HG03469 (cell line): ENCODE results near the gene SCAF4.
"Not testable (repeated sequence)": the region's sequence is repeated elsewhere in the genome, so short reads cannot be mapped to it uniquely, and the experiment has no call there.

Source experiments
- ATAC-seq: cut with Tn5 transposase; IDR thresholded peaks from one replicate; pipeline ENCODE4 v1.9.1; 2021; ENCODE audit warnings: mild to moderate bottlenecking, moderate library complexity, moderate number of reproducible peaks; ENCODE audit not compliant: unreplicated experiment

Gene SCAF4

GRCh38 chr21:31673321-31673912 lies 58.5 kb downstream of the SCAF4 start:
- no peak for ATAC-seq

DNA sequence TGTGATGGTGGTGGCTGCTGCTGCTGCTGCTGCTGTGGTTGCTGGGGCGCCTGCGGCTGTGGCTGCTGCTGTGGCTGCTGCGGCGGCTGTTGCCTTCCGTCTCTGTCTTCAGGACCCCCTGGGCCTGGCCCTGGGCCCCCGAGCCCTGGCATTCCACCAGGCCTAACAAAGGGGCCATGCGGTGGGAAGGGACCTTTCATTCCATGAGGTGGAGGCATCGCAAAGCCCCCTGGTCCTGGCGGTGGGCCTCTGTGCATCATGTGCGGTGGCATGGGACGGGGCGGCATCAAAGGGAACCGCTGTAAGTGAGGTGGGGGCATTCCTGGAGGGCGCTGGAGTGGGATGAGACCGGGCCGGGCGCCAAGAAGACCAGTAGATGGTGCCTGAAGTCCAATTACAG lies 60.0 kb downstream of the SCAF4 start:
- ATAC-seq: no peak

DNA sequence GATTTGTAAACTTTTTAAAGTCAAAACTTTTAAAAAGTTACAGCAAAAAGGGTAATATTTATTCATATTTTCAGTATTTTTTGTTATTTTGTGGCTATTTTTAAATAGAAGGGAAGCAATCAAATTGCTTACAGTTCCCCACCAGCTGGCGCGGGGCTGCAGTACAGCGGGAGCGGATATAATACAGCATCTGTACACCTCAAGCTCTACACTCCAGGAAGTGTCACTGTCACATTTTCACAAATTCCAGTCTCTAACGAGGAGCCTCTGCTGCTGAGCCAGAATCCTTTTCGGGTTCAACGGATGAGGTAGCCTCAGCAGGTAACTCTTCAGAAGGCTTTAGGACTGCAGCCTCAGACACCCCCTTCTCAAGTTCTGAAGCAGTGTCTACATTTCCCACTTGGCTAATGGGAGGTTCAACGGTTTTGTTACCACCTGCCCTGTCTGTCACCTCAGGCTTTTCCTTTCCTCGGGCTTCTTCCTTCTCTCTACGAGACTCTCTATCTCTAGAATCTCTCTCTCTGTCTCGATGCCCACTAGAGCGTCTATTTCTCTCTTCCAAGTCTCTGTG lies 60.7 kb downstream of the SCAF4 start:
- no peak for ATAC-seq

DNA sequence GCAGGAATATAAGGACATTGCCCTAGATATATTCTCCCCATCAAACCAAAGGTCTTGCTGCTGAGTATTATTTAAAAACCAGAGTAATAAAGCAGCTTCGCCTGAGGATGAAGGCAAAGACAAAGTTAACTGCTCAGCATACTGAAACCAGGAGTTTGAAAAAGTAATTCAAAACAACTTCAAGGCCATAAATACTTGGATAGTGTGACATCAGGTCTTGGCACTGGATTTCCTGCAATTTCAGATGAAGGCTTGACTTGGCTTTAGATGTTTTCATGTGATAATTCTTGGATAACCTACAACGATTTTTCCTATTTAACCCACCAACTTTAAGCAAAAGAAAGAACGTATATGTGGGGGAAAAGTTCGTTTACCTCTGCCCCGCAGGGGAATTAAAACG lies 61.8 kb downstream of the SCAF4 start:
- ATAC-seq: no peak

GRCh38 chr21:31668651-31669491 lies 63.0 kb downstream of the SCAF4 start:
- no peak for ATAC-seq

GRCh38 chr21:31667639-31668038 lies 64.3 kb downstream of the SCAF4 start:
- ATAC-seq: no peak

GRCh38 chr21:31667132-31667531 lies 64.8 kb downstream of the SCAF4 start:
- no peak for ATAC-seq

DNA sequence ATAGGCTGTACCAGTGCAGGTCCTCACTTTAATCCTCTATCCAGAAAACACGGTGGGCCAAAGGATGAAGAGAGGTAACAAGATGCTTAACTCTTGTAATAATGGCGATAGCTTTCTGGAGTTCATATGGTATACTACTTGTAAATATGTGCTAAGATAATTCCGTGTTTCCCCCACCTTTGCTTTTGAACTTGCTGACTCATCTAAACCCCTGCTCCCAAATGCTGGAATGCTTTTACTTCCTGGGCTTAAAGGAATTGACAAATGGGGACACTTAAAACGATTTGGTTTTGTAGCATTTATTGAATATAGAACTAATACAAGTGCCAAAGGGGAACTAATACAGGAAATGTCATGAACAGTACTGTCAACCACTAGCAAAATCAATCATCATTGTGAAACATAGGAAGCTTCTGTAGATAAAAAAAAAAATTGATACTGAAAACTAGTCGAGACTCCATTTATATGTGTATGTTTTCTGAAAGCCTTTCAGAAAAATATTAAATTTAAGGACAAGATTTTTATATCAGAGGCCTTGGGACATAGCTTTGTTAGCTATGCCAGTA lies 65.4 kb downstream of the SCAF4 start:
- no peak for ATAC-seq

GRCh38 chr21:31665869-31666268 lies 66.0 kb downstream of the SCAF4 start:
- ATAC-seq: not testable (repeated sequence)

DNA sequence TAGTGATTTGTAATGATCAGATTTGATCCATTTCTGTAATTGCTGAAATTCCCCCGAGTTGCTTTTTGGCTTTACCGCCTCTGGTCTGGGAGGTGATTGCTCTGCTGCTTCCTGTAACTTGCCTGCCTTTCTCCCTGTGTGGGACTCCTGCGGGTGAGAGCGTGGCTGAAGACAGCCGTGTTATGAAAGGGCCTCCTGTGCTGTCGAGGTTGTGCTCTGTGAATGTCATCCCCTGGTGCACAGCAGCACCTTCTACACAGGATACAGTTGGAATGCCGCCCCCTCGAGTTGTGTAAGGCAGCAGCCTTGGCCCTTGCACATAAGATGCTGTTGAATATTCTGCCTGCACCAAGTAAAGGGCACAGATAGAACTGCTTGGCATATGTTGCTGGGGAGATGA lies 66.5 kb downstream of the SCAF4 start:
- ATAC-seq: no peak

- ATAC-seq: no peak
These were observed 68.2 kb downstream of the SCAF4 start for GRCh38 chr21:31663584-31664249.

DNA sequence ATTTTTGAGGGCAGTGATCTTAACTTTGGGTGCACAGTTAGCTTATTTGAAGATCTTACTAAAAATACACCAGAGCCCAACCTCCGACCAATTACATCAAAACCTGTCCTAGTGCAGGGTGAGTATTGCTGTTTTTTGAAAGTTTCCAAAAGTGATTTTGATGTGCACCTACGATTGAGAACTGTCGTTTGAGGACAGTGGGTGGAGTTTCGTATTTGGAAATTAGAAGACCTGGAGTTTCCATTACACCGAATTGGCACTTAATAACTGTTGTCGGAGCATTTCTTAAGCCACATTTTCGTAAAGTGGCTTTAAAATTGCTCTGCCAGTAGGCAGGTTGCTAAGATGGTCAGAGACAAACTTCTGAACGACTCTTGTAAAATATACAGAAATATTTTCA lies 71.3 kb downstream of the SCAF4 start:
- ATAC-seq: no peak

DNA sequence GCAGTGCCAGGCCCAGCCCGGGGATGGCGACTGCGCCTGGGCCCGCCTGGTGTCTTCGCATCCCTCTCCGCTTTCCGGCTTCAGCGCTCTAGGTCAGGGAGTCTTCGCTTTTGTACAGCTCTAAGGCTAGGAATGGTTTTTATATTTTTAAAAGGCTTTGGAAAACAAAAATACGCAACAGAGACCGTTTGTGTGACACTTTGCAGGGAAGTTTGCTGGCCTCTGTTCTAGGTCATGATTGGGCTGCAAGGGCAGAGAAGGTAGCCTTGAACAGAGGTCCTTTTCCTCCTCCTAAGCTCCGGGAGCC lies 71.7 kb downstream of the SCAF4 start:
- peak; percentile 10 for ATAC-seq

DNA sequence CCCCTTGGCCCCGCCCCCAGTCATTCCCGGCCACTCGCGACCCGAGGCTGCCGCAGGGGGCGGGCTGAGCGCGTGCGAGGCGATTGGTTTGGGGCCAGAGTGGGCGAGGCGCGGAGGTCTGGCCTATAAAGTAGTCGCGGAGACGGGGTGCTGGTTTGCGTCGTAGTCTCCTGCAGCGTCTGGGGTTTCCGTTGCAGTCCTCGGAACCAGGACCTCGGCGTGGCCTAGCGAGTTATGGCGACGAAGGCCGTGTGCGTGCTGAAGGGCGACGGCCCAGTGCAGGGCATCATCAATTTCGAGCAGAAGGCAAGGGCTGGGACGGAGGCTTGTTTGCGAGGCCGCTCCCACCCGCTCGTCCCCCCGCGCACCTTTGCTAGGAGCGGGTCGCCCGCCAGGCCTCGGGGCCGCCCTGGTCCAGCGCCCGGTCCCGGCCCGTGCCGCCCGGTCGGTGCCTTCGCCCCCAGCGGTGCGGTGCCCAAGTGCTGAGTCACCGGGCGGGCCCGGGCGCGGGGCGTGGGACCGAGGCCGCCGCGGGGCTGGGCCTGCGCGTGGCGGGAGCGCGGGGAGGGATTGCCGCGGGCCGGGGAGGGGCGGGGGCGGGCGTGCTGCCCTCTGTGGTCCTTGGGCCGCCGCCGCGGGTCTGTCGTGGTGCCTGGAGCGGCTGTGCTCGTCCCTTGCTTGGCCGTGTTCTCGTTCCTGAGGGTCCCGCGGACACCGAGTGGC lies 72.2 kb downstream of the SCAF4 start, which contains the start of gene SOD1:
TSS of gene SOD1 (plus strand) at position 158 of the 723 bp plus-strand sequence. CDS start at position 235, 77 bp downstream.
- ATAC-seq: peak; percentile 86

DNA sequence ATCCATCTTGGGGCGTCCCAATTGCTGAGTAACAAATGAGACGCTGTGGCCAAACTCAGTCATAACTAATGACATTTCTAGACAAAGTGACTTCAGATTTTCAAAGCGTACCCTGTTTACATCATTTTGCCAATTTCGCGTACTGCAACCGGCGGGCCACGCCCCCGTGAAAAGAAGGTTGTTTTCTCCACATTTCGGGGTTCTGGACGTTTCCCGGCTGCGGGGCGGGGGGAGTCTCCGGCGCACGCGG lies 72.7 kb downstream of the SCAF4 start:
- ATAC-seq: no peak

- ATAC-seq: no peak
These were observed 73.9 kb downstream of the SCAF4 start for GRCh38 chr21:31658053-31658452.

DNA sequence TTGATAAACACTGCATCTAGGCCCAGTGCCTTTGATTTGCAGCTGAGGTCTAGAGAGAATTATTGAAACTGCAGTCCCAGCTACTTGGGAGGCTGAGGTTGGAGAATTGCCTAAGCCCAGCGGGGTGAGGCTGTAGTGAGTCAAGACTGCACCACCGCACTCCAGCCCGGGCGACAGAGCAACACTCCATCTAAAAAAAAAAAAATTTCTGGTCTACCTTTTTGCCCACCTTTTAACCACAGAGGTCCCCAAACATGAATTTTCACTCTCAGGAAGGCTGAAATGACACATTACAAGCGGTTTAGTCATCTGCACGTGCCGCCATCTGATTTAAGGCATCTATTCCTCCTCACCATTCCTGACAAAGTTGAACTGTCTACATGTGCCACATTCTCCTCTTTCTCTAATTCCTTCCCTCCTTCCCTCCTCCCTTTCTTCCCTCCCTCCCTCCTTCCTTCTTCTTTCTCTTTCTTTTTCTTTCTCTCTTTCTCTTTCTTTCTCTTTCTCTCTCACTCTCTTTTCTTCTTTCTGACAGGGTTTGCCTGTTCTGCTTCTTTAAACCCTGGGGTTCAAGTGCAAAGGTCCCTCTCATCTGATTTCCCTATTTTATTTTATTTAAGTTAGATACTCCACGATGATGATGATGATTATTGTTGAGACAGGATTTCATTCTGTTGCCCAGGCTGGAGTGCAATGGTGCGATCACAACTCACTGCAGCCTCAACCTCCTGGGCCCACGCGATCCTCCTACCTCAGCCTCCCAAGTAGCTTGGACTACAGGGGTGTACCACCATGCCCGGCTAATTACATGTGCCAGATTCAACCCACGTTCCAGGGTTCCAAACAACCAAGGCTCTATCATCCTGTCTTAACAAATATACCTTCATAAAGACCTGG lies 75.5 kb downstream of the SCAF4 start:
- no peak for ATAC-seq

- not testable (repeated sequence) for ATAC-seq
These were observed 76.9 kb downstream of the SCAF4 start for GRCh38 chr21:31654821-31655580.

GRCh38 chr21:31654340-31654739 lies 77.6 kb downstream of the SCAF4 start:
- ATAC-seq: no peak
